HG03521 (cell line): ENCODE measurements around the gene LPIN1.
A peak's percentile ranks its signal among the peaks of the same experiment; 100 is the strongest.
"Not testable (repeated sequence)": the region's sequence is repeated elsewhere in the genome, so short reads cannot be mapped to it uniquely, and the experiment has no call there.

Source experiments
- ATAC-seq: cut with Tn5 transposase; IDR thresholded peaks from one replicate; pipeline ENCODE4 v1.9.1; 2021; ENCODE audit warnings: mild to moderate bottlenecking, moderate library complexity; ENCODE audit not compliant: unreplicated experiment

The LPIN1 gene

GRCh38 chr2:11759182-11759975 lies 12.9 kb downstream of the LPIN1 start:
- ATAC-seq = not testable (repeated sequence)

GRCh38 chr2:11761259-11761658 lies 14.8 kb downstream of the LPIN1 start:
- ATAC-seq = no peak

GRCh38 chr2:11762031-11762430 lies 15.6 kb downstream of the LPIN1 start:
- no peak for ATAC-seq

- ATAC-seq = no peak
Observed at GRCh38 chr2:11762799-11763461, 16.5 kb downstream of the LPIN1 start.

- no peak for ATAC-seq
Observed at GRCh38 chr2:11764359-11764758, 17.9 kb downstream of the LPIN1 start.

- no peak for ATAC-seq
Observed at GRCh38 chr2:11764920-11765319, 18.5 kb downstream of the LPIN1 start.

- no peak for ATAC-seq
Observed at GRCh38 chr2:11765501-11765900, 19.1 kb downstream of the LPIN1 start.

- ATAC-seq = no peak
Observed at GRCh38 chr2:11766016-11766415, 19.6 kb downstream of the LPIN1 start.

- ATAC-seq = no peak
Observed at GRCh38 chr2:11767779-11768178, 21.3 kb downstream of the LPIN1 start.

- ATAC-seq = no peak
Observed at GRCh38 chr2:11768946-11769345, 22.5 kb downstream of the LPIN1 start.

- ATAC-seq = no peak
Observed at GRCh38 chr2:11769516-11769915, 23.1 kb downstream of the LPIN1 start.

- no peak for ATAC-seq
Observed at GRCh38 chr2:11770531-11771188, 24.2 kb downstream of the LPIN1 start.

- ATAC-seq = no peak
Observed at GRCh38 chr2:11771971-11772615, 25.7 kb downstream of the LPIN1 start.

GRCh38 chr2:11773111-11773510 lies 26.7 kb downstream of the LPIN1 start:
- no peak for ATAC-seq

- ATAC-seq = no peak
Observed at GRCh38 chr2:11773747-11774525, 27.5 kb downstream of the LPIN1 start.

GRCh38 chr2:11774600-11774999 lies 28.2 kb downstream of the LPIN1 start:
- ATAC-seq = no peak

GRCh38 chr2:11775384-11775783 lies 29.0 kb downstream of the LPIN1 start:
- ATAC-seq = peak; percentile 68

- no peak for ATAC-seq
Observed at GRCh38 chr2:11777066-11777782, 30.8 kb downstream of the LPIN1 start.

GRCh38 chr2:11777886-11778415 lies 31.5 kb downstream of the LPIN1 start:
- ATAC-seq = no peak

GRCh38 chr2:11778416-11778815 lies 32.0 kb downstream of the LPIN1 start:
- no peak for ATAC-seq
